ENCODE measurements around the gene HCK. TPM values are rescaled to one million over a fixed set of nuclear protein-coding genes. Genes with fewer than 3 reads are reported as not detected.

HCK gene
- polyA plus RNA-seq, 1 experiment, result not detected

DNA sequence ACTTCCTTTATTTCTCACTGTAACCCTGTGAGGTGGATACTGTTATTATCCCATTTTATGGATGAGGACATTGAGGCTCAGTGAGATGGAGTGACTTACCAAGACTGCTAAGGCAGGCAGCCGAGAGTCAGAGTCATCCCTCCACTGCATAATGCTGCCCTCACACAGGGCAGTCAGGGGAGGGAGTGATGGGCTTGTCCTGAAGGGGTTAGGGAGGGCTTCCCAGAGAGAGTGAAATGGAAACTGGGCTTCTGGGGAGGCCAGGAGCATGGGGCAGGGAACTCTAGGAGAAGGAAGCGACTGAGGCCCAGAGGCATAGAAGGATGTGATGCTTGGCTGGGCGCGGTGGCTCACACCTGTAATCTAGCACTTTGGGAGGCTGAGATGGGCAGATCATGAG lies 88.6 kb downstream of the HCK start:
- CTCF ChIA-PET, result no interaction called here

DNA sequence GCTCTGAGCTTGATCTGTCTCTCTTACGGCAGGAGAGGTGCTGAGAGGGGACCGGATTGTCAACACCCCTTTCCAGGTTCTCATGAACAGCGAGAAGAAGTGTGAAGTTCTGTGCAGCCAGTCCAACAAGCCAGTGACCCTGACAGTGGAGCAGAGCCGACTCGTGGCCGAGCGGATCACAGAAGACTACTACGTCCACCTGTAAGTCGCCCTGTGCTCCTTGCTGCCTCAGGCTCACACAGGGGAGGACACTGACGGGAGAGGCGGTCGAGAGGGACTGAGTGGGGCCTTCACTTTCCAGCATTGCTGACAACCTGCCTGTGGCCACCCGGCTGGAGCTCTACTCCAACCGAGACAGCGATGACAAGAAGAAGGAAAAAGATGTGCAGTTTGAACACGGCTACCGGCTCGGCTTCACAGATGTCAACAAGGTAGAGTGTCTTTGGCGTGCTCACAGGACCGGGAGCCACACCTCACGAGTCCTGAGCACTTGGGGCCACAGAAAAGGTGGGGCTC lies 89.5 kb downstream of the HCK start:
- H3K9me3 ChIP-seq (ENCODE audit: control insufficient read depth, insufficient read depth, low read length), result no peaks in the 10 kb centered on the region; the same call in 1 of the 2 replicates
- TF ChIP-seq, protein P1, sequence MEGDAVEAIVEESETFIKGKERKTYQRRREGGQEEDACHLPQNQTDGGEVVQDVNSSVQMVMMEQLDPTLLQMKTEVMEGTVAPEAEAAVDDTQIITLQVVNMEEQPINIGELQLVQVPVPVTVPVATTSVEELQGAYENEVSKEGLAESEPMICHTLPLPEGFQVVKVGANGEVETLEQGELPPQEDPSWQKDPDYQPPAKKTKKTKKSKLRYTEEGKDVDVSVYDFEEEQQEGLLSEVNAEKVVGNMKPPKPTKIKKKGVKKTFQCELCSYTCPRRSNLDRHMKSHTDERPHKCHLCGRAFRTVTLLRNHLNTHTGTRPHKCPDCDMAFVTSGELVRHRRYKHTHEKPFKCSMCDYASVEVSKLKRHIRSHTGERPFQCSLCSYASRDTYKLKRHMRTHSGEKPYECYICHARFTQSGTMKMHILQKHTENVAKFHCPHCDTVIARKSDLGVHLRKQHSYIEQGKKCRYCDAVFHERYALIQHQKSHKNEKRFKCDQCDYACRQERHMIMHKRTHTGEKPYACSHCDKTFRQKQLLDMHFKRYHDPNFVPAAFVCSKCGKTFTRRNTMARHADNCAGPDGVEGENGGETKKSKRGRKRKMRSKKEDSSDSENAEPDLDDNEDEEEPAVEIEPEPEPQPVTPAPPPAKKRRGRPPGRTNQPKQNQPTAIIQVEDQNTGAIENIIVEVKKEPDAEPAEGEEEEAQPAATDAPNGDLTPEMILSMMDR (IDR thresholded peaks at IDR 0.05; ENCODE audit: low read depth, low read length), result no peak
- H3K4me3 ChIP-seq (ENCODE audit: low read depth, low read length), result no peak overlapping the region
- CTCF ChIA-PET, result no interaction called here
- H3K27ac ChIP-seq (ENCODE audit: low read depth, low read length), result no peak overlapping the region
- POLR2A ChIA-PET, result no interaction called here
- H3K27me3 ChIP-seq (ENCODE audit: control insufficient read depth, insufficient read depth, low read length), result no peaks in the 10 kb centered on the region
- DNase-seq (ENCODE audit: low read depth, low spot score), result no peak

More for the DNA sequence above, 88.6 kb downstream of the HCK start:
- no peak overlapping the region for H3K27ac ChIP-seq (ENCODE audit: low read depth, low read length)
- H3K27me3 ChIP-seq (ENCODE audit: control insufficient read depth, insufficient read depth, low read length), result no peaks in the 10 kb centered on the region
- DNase-seq (ENCODE audit: low read depth, low spot score), result no peak
- POLR2A ChIA-PET, result no interaction called here
- no peaks in the 10 kb centered on the region; the same call in 1 of the 2 replicates for H3K9me3 ChIP-seq (ENCODE audit: control insufficient read depth, insufficient read depth, low read length)
- no peak overlapping the region for H3K4me3 ChIP-seq (ENCODE audit: low read depth, low read length)
- TF ChIP-seq, protein P1 (IDR thresholded peaks at IDR 0.05; ENCODE audit: low read depth, low read length), result no peak

- DNase-seq (ENCODE audit: low read depth, low spot score), result no peak
- H3K4me3 ChIP-seq (ENCODE audit: low read depth, low read length), result no peak overlapping the region
- ChIA-PET CTCF (no interaction called here), POLR2A (no interaction called here)
- TF ChIP-seq, protein P1 (IDR thresholded peaks at IDR 0.05; ENCODE audit: low read depth, low read length), result no peak
- no peaks in the 10 kb centered on the region; the same call in 1 of the 2 replicates for H3K9me3 ChIP-seq (ENCODE audit: control insufficient read depth, insufficient read depth, low read length)
- no peaks in the 10 kb centered on the region for H3K27me3 ChIP-seq (ENCODE audit: control insufficient read depth, insufficient read depth, low read length)
- H3K27ac ChIP-seq (ENCODE audit: low read depth, low read length), result no peak overlapping the region
Observed at GRCh38 chr20:32142088-32142487, 90.0 kb downstream of the HCK start.

DNA sequence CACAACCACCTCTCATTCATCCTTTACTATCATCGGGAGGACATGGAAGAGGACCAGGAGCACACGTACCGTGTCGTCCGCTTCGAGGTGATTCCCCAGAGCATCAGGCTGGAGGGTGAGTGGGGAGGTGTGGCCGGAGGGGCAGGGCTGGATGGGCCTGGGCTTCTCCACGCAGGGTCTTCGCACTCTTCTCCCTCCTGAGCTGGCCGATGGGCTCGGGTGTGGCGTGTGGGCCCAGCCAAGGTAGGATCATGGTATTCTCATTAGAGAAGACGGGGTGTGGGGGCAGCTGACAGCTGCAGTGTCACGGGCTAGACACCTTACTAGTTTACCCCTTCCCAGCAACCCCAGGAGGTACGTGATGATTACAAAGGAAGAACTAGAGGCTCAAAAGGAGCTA lies 90.9 kb downstream of the HCK start:
- no peak for DNase-seq (ENCODE audit: low read depth, low spot score)
- no peak overlapping the region for H3K4me3 ChIP-seq (ENCODE audit: low read depth, low read length)
- POLR2A ChIA-PET, result no interaction called here
- H3K27ac ChIP-seq (ENCODE audit: low read depth, low read length), result no peak overlapping the region
- TF ChIP-seq, protein P1 (IDR thresholded peaks at IDR 0.05; ENCODE audit: low read depth, low read length), result no peak
- CTCF ChIA-PET, result no interaction called here
- no peaks in the 10 kb centered on the region; the same call in 1 of the 2 replicates for H3K9me3 ChIP-seq (ENCODE audit: control insufficient read depth, insufficient read depth, low read length)
- H3K27me3 ChIP-seq (ENCODE audit: control insufficient read depth, insufficient read depth, low read length), result no peaks in the 10 kb centered on the region

DNA sequence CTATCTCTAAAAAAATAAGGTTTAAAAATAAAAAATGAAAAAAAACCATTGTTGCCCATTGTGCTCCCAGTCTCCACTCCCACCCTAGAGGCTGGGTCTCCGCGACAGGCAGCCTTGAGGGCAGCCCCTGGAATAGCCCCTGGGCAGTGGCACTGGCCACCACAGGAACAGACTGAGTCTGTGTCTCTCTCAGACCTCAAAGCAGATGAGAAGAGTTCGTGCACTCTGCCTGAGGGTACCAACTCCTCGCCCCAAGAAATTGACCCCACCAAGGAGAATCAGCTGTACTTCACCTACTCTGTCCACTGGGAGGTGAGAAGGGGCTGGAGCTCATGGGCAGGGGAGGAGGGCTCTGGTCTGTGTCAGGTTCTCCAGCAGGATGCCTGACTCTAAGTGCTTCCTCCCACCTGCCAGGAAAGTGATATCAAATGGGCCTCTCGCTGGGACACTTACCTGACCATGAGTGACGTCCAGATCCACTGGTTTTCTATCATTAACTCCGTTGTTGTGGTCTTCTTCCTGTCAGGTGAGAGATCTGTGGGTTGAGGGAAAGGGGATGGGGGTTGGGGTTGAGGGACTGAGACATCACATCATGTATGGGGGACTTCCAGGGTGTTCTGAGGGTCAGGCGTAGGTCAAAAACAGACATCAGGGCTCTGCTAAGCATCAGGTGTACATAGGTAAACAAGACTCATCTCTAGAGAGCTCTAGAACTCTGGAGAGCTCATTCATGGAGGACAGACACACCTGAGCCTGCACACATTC lies 93.0 kb downstream of the HCK start:
- H3K27ac ChIP-seq (ENCODE audit: low read depth, low read length), result no peak overlapping the region
- ChIA-PET POLR2A (no interaction called here), CTCF (no interaction called here)
- no peaks in the 10 kb centered on the region for H3K27me3 ChIP-seq (ENCODE audit: control insufficient read depth, insufficient read depth, low read length)
- no peaks in the 10 kb centered on the region; the same call in 1 of the 2 replicates for H3K9me3 ChIP-seq (ENCODE audit: control insufficient read depth, insufficient read depth, low read length)
- TF ChIP-seq, protein P1 (IDR thresholded peaks at IDR 0.05; ENCODE audit: low read depth, low read length), result no peak
- no peak overlapping the region for H3K4me3 ChIP-seq (ENCODE audit: low read depth, low read length)
- DNase-seq (ENCODE audit: low read depth, low spot score), result no peak
